Mucosa of descending colon (tissue), 3 donors: ENCODE measurements around the gene PTPN22. TPM values are rescaled to one million over a fixed set of nuclear protein-coding genes. Genes with fewer than 3 reads are reported as not detected.

Experiments
- ATAC-seq: fragments of 200-7000 bp; cut with Tn5 transposase; one replicate; pipeline ENCODE4 v1.9.1; 2020; ENCODE audit warnings: mild to moderate bottlenecking, moderate library complexity
- DNase-seq, 3 donors: peaks; one replicate each; pipeline ENCODE4 v3.0.0-alpha.2; 2020
- H3K36me3 ChIP-seq: fragments of 200-600 bp; one replicate; pipeline ENCODE4 v1.8.0; 2021; ENCODE audit warnings: low read depth, mild to moderate bottlenecking
- H3K4me1 ChIP-seq: fragments of 200-600 bp; one replicate; pipeline ENCODE4 v1.8.0; 2021; ENCODE audit warnings: low read depth, mild to moderate bottlenecking
- H3K4me3 ChIP-seq: fragments of 200-600 bp; one replicate; pipeline ENCODE4 v1.8.0; 2021; ENCODE audit warnings: mild to moderate bottlenecking
- H3K9me3 ChIP-seq: fragments of 200-600 bp; one replicate; pipeline ENCODE4 v1.8.0; 2021; ENCODE audit warnings: mild to moderate bottlenecking
- intact Hi-C, 2 donors: fragments of 100-400 bp; cut with DNase I in 1 of 2; cut with micrococcal nuclease in 1 of 2; formaldehyde crosslinking; loops; one replicate each; pipeline versions ENCODE4 v1.11.0 to v1.11.1; 2022; cut with DNase I, micrococcal nuclease
- total RNA-seq, 3 donors: library from RNA; stranded (reverse); fragmentation: NEBNext Ultra II Directional in 2 of 3; extraction: Animal tissue kit (Norgen Biotek cat#: 25700) in 2 of 3; gene quantifications; one replicate each; pipeline versions ENCODE4 v1.2.1 to v1.2.4, GENCODE V29; 2021 to 2023
- TF ChIP-seq, protein P1 (sequence below): fragments of 200-600 bp; IDR thresholded peaks from one replicate; pipeline ENCODE4 v1.8.0; 2022; ENCODE audit warnings: antibody characterized with exemption, mild to moderate bottlenecking
- donor health status: DM: no; HTN: no; CAD: no; lungs with moderate emphysema.
- donor health status: DM: no; HTN: no; CAD: no.
- donor health status: DM: no; HTN: yes; CAD: no.

Gene PTPN22
- total RNA-seq, 3 donors from 2014 or later, result 4.3 to 8.3 (median 5.2) TPM

DNA sequence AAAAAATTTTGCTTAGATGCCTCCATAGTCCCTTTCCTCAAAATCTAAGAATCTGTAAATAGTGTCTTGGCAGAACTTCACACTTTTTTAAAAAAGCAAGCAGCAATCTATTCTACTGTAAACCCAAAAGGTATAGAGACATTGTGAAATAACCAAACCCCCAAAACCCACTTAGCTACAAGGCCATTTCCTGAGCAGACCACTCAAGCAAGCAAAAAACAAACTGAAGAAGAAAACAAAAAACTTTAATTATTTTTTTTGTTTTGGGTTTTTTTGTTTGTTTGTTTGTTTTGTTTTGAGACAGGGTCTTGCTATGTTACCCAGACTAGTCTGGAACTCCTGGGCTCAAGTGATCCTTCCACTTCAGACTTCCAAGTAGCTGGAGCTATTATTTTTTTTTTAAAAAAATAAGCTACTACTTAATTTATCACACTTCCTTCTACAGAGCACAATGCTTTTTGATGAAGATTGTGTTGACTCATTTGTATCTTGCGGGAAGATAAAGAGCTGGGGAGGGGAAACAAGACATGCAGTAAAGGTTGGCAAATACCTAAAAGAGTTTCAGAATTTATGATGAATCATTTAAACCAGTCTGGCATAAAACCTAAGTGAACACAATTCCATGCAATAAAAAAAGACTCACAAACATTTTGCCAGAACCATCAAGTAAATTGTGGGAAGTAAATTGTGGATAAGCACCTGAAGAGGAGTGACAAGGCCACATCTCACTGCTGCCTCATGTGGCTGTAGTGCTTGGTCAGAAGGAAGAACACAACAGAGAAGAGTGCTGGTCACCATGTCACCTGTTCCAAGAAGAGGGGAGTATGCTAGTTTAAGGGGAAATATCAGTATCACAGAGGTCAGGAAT lies 2.7 kb upstream of the PTPN22 start:
- H3K36me3 ChIP-seq, result no peaks in the 10 kb centered on the region
- intact Hi-C loops, result no loop called here
- TF ChIP-seq, protein P1, sequence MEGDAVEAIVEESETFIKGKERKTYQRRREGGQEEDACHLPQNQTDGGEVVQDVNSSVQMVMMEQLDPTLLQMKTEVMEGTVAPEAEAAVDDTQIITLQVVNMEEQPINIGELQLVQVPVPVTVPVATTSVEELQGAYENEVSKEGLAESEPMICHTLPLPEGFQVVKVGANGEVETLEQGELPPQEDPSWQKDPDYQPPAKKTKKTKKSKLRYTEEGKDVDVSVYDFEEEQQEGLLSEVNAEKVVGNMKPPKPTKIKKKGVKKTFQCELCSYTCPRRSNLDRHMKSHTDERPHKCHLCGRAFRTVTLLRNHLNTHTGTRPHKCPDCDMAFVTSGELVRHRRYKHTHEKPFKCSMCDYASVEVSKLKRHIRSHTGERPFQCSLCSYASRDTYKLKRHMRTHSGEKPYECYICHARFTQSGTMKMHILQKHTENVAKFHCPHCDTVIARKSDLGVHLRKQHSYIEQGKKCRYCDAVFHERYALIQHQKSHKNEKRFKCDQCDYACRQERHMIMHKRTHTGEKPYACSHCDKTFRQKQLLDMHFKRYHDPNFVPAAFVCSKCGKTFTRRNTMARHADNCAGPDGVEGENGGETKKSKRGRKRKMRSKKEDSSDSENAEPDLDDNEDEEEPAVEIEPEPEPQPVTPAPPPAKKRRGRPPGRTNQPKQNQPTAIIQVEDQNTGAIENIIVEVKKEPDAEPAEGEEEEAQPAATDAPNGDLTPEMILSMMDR, result no peak
- DNase-seq (peak in 1 of 3 donors; percentile 70), ATAC-seq (peak; percentile 86)
- no peaks in the 10 kb centered on the region for H3K9me3 ChIP-seq
- H3K4me3 ChIP-seq, result no peak overlapping the region
- no peaks in the 10 kb centered on the region for H3K4me1 ChIP-seq

DNA sequence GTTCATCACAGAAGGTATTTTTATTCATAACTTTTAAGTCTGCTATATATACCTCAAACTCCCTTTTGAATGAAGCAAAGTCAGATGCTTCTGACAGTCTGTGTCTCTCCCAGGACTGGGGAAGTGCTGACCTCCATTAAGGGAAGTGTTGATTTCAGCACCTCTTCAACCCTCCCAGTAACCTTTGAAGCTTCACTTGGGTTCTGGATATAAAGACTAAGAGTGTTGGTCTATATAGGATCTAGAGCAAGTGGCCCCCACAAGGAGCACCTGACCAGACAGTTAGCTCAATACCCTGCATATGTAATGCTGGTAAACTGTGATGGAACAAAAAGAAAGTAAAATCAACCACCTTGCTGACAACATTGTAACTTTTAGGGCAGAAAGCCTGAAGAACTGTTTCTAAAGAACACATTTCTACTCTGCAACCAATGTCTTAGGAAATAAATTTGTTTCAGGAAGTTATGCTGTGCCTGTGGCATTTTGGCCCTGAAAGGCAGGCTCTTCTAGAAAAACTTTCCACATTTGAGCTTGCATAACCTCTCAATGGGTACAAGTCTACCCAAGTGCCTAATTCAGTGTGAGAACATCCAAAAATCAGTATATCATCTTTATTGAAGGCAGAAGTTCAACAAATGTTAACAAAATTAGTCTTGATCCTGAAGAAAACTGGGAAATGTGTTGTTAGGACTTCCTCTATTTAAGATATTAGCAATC lies 865 bp upstream of the PTPN22 start:
- TF ChIP-seq, protein P1, result no peak
- ATAC-seq (peak; percentile 5), DNase-seq (no peak)
- no peak overlapping the region for H3K4me3 ChIP-seq
- H3K9me3 ChIP-seq, result no peaks in the 10 kb centered on the region
- H3K36me3 ChIP-seq, result no peaks in the 10 kb centered on the region
- no peaks in the 10 kb centered on the region for H3K4me1 ChIP-seq
- intact Hi-C loops, result no loop called here

DNA sequence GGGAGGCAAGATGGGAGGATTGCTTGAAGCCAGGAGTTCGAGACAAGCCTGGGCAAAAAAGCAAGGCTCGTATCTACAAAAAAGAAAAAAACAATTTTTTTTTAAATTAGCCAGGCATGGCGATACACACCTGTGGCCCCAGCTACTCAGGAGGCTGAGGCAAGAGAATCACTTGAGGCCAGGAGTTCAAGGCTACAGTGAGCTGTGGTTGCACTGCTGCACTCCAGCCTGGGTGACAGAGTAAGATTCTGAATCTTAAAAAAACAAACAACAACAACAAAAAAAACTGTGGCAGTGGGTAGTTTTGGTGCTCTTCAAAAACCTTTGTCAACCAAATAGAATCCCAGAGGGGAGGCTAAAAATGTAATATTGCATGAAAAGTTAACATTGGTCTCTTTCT lies 734 bp downstream of the PTPN22 start:
- ATAC-seq (no peak), DNase-seq (no peak)
- intact Hi-C loops, result no loop called here
- Histone ChIP-seq H3K4me3 (no peak overlapping the region), H3K4me1 (no peaks in the 10 kb centered on the region), H3K9me3 (no peaks in the 10 kb centered on the region), H3K36me3 (no peaks in the 10 kb centered on the region)
- TF ChIP-seq, protein P1, result no peak

DNA sequence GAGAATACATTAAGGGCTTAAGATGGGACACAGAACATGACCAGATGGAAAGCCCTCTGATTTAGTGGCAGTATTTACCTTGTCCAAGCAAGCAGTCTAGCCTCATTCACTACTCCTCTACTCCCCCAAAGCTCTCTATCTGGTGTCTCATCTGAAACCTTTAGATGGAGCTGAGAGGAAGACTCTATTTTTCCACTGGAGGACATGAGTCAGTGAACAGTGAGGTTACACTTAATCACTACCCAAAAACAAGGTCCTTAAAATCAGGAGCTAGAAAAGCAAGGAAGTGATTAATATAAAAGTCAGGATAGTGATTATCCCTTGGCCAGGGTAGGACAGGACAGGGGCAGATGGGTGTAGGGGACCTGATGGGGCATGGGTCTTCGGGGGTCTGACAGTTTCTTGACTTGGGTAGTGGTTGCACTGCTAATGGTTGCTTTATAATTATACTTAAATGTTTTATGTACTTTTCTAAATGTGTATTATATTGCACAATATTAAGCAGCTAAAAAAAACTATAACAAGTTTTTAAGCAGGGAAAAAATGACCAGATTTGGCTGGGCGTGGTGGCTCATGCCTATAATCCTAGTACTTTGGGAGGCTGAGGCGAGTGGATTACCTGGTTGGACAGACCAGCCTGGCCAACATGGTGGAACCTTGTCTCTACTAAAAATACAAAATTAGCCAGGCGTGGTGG lies 3.0 kb downstream of the PTPN22 start:
- Histone ChIP-seq H3K4me1 (no peaks in the 10 kb centered on the region), H3K4me3 (no peak overlapping the region), H3K9me3 (no peaks in the 10 kb centered on the region), H3K36me3 (no peaks in the 10 kb centered on the region)
- ATAC-seq, result no peak
- TF ChIP-seq, protein P1, result no peak
- DNase-seq, result no peak
- intact Hi-C loops, result no loop called here

DNA sequence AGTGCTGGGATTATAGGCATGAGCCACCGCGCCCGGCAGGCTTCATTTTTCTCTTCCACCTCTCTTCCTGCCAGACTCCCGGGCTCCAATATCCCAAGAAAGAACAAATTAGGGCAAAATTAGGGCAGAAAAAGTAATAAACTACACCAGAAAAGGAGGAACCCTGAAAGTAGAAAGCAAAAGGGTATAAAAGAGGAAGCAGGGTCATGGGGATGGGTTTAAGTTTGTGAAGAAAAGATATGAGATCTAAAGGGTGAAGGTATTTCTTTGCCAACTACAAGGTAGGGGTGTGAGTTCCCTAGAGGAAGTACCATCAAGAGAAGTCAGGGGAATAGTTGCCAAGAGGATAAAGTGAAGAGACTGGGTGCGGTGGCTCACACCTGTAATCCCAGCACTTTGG lies 9.9 kb downstream of the PTPN22 start:
- no peak for ATAC-seq
- Histone ChIP-seq H3K36me3 (no peaks in the 10 kb centered on the region), H3K9me3 (no peaks in the 10 kb centered on the region), H3K4me3 (no peak overlapping the region), H3K4me1 (no peaks in the 10 kb centered on the region)
- intact Hi-C loops, result no loop called here
- TF ChIP-seq, protein P1, result no peak
- no peak for DNase-seq
